ENCODE results near the gene MAN2C1.

DNA sequence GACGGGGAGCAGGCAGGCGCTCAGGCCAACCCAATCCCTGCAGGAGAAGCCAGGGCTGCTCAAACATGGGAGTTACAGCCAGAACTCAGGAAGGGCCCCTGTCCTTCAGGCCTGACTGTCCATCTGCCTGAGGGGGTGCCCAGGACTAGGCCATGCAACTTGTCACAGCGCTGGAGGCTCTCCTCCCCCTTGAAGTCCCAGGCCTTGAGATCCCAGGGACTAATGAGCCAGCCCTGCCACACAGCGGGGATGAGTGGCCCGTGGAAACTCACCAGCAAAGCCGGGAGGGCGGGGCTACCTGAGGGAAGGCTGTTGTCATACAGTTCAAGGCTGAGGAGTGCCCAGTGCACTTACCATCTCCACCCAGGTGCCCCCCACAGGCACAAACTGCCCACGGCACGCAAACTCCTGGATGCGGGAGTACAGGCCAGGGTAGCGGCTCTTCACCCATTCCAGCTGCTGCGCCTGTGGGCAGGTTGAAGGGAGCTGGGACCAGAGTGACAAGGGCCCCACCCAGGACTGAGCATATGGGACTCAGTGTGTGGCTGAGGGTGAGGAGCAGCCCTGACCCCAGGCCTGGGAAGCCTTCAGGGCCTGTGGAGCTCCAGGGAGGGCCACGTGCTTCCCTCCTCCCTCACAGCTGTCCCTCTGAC is 6.3 kb downstream of the MAN2C1 start:
- TF ChIP-seq, protein P1, sequence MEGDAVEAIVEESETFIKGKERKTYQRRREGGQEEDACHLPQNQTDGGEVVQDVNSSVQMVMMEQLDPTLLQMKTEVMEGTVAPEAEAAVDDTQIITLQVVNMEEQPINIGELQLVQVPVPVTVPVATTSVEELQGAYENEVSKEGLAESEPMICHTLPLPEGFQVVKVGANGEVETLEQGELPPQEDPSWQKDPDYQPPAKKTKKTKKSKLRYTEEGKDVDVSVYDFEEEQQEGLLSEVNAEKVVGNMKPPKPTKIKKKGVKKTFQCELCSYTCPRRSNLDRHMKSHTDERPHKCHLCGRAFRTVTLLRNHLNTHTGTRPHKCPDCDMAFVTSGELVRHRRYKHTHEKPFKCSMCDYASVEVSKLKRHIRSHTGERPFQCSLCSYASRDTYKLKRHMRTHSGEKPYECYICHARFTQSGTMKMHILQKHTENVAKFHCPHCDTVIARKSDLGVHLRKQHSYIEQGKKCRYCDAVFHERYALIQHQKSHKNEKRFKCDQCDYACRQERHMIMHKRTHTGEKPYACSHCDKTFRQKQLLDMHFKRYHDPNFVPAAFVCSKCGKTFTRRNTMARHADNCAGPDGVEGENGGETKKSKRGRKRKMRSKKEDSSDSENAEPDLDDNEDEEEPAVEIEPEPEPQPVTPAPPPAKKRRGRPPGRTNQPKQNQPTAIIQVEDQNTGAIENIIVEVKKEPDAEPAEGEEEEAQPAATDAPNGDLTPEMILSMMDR (IDR thresholded peaks at IDR 0.05 in 8 of 11, conservative IDR thresholded peaks at IDR 0.05 in 3 of 11): no peak
- TF ChIP-seq POLR2AphosphoS5 (IDR thresholded peaks at IDR 0.05): no peak

All from spleen (tissue), 7 donors.